ENCODE results near the gene EMC8.

DNA sequence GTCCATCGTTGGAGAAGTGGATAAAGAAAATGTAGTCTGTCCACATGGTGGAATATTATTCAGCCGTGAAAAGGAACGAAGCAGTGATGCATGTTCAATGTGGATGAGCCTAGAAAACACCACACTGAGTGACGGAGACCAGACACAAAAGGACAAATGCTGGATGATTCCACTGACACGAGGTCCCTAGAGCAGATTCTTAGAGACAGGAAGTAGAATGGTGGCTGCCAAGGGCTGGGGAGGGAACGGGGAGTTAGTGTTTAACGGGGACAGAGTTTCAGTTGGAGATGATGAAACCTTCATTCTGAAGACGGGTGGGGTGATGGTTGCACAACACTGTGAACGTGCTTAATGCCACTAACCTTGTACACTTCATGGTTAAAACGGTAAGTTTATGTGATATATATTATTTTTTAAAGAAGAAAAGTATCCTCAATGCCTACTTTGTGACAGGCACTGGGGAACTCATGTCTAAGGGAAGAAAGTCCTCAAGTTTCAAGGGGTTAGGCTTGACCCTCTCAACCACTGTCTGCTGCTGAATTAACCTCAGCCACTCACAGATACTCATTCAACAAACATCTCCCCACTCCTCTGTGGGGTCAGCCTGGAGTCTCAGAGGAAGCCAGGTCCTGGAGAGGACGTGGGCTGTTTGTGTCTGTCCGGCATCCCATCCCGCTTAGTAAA is 66.0 kb downstream of the EMC8 start:
- TF ChIP-seq, protein P1, sequence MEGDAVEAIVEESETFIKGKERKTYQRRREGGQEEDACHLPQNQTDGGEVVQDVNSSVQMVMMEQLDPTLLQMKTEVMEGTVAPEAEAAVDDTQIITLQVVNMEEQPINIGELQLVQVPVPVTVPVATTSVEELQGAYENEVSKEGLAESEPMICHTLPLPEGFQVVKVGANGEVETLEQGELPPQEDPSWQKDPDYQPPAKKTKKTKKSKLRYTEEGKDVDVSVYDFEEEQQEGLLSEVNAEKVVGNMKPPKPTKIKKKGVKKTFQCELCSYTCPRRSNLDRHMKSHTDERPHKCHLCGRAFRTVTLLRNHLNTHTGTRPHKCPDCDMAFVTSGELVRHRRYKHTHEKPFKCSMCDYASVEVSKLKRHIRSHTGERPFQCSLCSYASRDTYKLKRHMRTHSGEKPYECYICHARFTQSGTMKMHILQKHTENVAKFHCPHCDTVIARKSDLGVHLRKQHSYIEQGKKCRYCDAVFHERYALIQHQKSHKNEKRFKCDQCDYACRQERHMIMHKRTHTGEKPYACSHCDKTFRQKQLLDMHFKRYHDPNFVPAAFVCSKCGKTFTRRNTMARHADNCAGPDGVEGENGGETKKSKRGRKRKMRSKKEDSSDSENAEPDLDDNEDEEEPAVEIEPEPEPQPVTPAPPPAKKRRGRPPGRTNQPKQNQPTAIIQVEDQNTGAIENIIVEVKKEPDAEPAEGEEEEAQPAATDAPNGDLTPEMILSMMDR (IDR thresholded peaks at IDR 0.05) = no peak
- no peak for TF ChIP-seq POLR2A (IDR thresholded peaks at IDR 0.05)
